ENCODE measurements around the gene ATP6V1G3.

ATP6V1G3 gene

DNA sequence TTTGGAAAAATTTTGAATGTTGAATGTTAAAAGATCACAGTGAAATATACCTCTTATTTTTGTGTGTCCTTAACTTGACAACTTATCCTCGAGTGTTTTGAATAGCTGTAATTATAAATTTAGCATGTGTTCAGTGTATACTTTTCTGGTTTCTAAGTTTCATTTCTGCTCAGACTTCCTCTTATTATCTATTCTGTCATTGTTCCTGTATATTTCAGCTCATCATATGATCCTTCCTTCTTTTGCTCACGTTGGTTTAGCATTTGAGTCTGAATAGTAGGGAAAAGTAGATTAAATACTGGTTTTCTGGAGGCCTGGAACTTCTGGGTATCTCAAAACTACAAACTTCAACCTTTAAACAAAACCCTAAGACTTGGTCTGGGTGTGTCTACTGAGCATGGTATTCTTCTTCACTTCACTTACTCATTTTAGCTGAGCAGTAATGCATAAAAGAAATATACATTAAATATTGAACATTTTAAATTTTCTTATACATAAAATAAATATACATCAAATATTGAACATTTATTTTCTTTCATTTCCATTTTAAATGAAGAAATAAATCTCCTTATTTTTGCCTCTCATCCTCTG lies 3.3 kb upstream of the ATP6V1G3 start:
- H3K4me3 ChIP-seq (ENCODE audit: low read depth, low read length) = no peak overlapping the region
- TF ChIP-seq, protein P1, sequence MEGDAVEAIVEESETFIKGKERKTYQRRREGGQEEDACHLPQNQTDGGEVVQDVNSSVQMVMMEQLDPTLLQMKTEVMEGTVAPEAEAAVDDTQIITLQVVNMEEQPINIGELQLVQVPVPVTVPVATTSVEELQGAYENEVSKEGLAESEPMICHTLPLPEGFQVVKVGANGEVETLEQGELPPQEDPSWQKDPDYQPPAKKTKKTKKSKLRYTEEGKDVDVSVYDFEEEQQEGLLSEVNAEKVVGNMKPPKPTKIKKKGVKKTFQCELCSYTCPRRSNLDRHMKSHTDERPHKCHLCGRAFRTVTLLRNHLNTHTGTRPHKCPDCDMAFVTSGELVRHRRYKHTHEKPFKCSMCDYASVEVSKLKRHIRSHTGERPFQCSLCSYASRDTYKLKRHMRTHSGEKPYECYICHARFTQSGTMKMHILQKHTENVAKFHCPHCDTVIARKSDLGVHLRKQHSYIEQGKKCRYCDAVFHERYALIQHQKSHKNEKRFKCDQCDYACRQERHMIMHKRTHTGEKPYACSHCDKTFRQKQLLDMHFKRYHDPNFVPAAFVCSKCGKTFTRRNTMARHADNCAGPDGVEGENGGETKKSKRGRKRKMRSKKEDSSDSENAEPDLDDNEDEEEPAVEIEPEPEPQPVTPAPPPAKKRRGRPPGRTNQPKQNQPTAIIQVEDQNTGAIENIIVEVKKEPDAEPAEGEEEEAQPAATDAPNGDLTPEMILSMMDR (IDR thresholded peaks at IDR 0.05; ENCODE audit: borderline replicate concordance, insufficient read depth, low read depth, low read length) = no peak

DNA sequence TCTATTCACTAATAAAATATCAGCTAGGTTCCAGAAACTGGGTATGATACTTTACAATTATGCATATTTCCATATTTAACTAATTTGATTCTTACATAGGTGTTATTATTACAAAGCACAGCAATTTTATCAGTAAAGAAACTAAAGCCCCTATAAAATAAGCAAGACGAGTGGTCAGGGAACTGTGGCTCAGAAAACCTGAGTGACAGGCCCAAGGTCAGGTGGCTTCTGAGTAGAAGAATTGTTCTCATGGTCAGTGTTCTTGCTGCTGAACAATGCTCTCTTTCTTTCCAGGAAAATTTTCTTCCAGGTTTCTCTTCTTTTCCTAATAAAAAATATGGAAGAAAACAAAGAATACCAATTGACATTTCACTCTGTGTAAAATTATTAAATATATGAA lies 2.2 kb upstream of the ATP6V1G3 start:
- TF ChIP-seq, protein P1 (IDR thresholded peaks at IDR 0.05; ENCODE audit: borderline replicate concordance, insufficient read depth, low read depth, low read length) = no peak
- no peak overlapping the region for H3K4me3 ChIP-seq (ENCODE audit: low read depth, low read length)

DNA sequence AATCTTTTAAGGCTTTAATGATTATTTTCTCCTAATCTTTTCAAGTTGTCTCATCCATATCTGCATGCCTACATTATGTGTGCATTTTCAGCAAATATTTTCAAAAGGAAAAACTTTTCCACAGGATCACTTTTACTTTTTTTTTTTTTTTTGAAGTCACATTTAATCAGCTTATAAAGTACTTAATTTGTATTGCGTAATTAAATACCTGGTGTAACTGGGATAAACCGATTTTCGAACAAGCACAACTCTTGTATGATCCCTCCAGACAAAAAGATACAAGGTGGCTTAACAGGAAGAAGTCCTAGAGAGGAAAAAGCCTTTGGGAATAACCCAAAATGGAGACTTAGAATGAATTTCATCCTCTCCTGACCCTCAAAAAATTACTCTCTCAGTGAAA lies 1.3 kb upstream of the ATP6V1G3 start:
- no peak overlapping the region for H3K4me3 ChIP-seq (ENCODE audit: low read depth, low read length)
- TF ChIP-seq, protein P1 (IDR thresholded peaks at IDR 0.05; ENCODE audit: borderline replicate concordance, insufficient read depth, low read depth, low read length) = no peak

DNA sequence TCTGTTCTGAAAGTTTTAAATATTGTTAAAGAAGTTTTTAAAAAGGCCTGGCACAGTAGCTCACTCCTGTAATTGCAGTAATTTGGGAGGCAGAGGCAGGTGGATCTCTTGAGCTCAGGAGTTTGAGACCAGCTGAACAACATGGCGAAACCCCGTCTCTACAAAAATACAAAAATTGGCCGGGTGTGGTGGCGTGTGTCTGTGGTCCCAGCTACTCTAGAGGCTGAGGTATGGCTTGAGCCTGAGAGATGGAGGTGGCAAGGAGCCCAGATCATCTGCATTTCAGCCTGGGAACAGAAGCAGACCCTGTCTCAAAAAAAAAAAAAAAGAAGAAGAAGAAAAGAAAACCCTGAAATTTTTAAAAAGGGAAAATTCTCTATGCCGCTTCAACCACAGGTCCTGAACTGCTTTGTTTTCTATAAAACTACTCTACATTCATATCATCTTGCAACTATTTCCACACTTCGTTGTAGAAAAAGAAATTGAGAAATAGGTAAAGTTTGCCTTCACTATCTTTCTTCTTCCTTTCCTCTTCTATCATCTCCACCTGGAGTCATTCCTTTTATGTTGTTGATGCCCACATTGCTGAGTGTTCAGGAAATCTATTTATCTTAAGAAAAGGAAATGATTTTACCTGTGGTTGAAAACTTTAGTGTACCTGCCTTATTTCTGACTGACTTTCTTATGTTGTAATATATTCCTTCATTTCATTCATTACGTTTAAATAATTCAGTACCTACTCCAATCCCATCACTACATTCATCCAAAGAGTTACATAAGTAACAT lies 1.7 kb downstream of the ATP6V1G3 start:
- no peak overlapping the region for H3K4me3 ChIP-seq (ENCODE audit: low read depth, low read length)
- TF ChIP-seq, protein P1 (IDR thresholded peaks at IDR 0.05; ENCODE audit: borderline replicate concordance, insufficient read depth, low read depth, low read length) = no peak

DNA sequence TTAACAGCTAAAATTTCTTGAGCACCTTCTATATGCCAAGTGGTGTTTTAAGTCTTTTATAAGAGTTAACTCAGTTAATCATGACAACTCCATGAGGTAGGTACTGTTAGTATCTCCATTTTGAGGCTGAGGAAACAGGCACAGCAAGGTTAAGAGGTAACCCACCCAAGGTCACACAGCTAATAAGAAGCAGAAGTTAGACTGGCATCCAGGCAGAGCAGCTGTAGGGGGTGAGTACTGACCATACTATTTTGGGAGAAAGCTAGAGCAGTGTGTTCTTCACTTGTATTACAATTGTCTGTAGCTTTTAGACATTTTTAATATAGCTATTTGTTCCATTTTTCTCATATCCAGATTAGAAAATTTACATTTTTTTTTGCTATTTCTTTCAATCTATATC lies 4.8 kb downstream of the ATP6V1G3 start:
- H3K4me3 ChIP-seq (ENCODE audit: low read depth, low read length) = no peak overlapping the region
- TF ChIP-seq, protein P1 (IDR thresholded peaks at IDR 0.05; ENCODE audit: borderline replicate concordance, insufficient read depth, low read depth, low read length) = no peak

DNA sequence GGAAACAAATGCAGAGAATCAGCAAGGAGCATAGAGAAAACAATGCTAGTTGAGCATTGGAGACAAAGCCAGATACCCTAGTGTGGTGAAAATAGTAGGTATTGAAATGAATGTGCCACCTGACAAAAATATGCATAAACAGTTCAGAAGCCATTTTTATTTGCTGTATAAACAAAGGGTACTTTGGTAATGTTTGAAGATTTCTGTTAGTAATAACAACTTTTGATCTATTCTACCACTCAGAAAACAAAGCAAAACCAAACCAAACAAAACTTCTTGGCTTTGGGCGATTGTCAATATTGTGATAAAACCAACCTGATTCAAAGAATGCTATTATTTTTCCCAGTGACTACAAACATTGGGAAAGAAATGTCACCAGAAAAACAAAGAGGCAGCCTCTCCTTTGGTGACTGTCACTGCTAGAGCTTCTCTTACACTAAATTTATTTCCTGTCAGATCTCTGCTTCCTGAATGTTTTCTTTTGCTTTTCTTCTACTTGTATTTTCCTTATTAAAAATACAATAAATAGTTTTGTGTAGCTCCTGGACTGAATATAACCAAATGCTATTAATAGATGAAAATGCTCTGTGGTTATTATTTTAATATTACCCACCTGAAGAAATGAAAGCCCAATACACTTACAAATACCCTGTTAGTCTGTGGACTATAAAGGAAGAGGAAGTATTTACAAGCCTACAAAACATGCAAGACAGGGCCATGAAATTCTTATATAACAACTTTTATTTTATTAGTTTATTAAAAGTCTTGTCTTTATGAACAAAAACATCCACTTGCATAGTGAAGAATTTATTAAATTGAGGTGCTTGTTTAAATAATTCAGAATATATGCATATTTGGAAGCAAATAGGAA lies 5.7 kb downstream of the ATP6V1G3 start:
- TF ChIP-seq, protein P1 (IDR thresholded peaks at IDR 0.05; ENCODE audit: borderline replicate concordance, insufficient read depth, low read depth, low read length) = no peak
- no peak overlapping the region for H3K4me3 ChIP-seq (ENCODE audit: low read depth, low read length)

Measured in GM12875 (cell line).